Prostate gland (tissue), 2 donors: ENCODE results near the gene ATP2C2. TPM values are rescaled to one million over a fixed set of nuclear protein-coding genes. Genes with fewer than 3 reads are reported as not detected.
A peak's percentile ranks its signal among the peaks of the same experiment; 100 is the strongest.

Experiments used
- DNase-seq: peaks from one replicate; pipeline ENCODE4 v3.0.0-alpha.2; 2019; ENCODE audit warnings: low spot score
- H3K27ac ChIP-seq, 2 donors: fragments of 200-600 bp; sonication (generic); 2 replicates each; pipeline ENCODE4 v1.5.1; 2017 to 2019
- H3K27me3 ChIP-seq: fragments of 200-600 bp; sonication (generic); replicated peaks from 2 replicates; pipeline ENCODE4 v1.5.1; 2019; ENCODE audit not compliant: insufficient read depth
- H3K36me3 ChIP-seq, 2 donors: fragments of 200-600 bp; sonication (generic); 1 replicate in 1 of 2; 2 replicates in 1 of 2; pipeline versions ENCODE4 v1.5.1 to v1.8.1; 2017 to 2019
- H3K4me1 ChIP-seq: fragments of 200-600 bp; sonication (generic); replicated peaks from 2 replicates; pipeline ENCODE4 v1.5.1; 2019
- H3K4me3 ChIP-seq, 2 donors: fragments of 200-600 bp; sonication (generic); 2 replicates each; pipeline ENCODE4 v1.5.1; 2017 to 2019
- H3K9me3 ChIP-seq: fragments of 200-600 bp; sonication (generic); 2 replicates; pipeline ENCODE4 v1.5.1; 2017
- CTCF ChIP-seq, 4 experiments: fragments of 200-600 bp in 2 of 4; fragments of 450-650 bp in 2 of 4; sonication (generic) in 2 of 4; IDR thresholded peaks; 1 replicate in 3 of 4; 2 replicates in 1 of 4; pipeline ENCODE4 v1.5.1; 2016 to 2019; ENCODE audit warnings: antibody characterized with exemption in 4 of 4, mild to moderate bottlenecking in 2 of 4, moderate library complexity in 2 of 4
- POLR2A ChIP-seq: fragments of 450-650 bp; IDR thresholded peaks from one replicate; pipeline ENCODE4 v1.6.1; 2016; ENCODE audit warnings: antibody characterized with exemption, mild to moderate bottlenecking
- POLR2AphosphoS5 ChIP-seq: sonication (generic); formaldehyde crosslinking; IDR thresholded peaks from one replicate; pipeline ENCODE4 v1.6.1; 2017; ENCODE audit warnings: antibody characterized with exemption
- WGBS: methylation state at CpG from one replicate; pipeline ENCODE4 v1.1.5; 2018; 5-methylcytosine and 5-hydroxymethylcytosine counted together
- intact Hi-C: fragments of 100-400 bp; cut with DNase I; formaldehyde crosslinking; loops from one replicate; pipeline ENCODE4 v1.14.2; 2022
- total RNA-seq, 2 donors: library from RNA; depleted of rRNA; stranded (reverse); fragments of >200 nt; gene quantifications; one replicate each; pipeline ENCODE4 v1.1.0, GENCODE V29; 2016

ATP2C2 gene
- total RNA-seq, 2 donors from 2014 or later: 43.7 to 56.1 TPM

- Histone ChIP-seq H3K27me3 (no peaks in the 10 kb centered on the region), H3K4me3 (peak overlapping the region; percentile 45 to 46), H3K36me3 (no peaks in the 10 kb centered on the region), H3K27ac (peak overlapping the region; percentile 70 to 75), H3K4me1 (no peaks in the 10 kb centered on the region), H3K9me3 (no peaks in the 10 kb centered on the region)
- no peak for DNase-seq
- intact Hi-C loops: no loop called here
- TF ChIP-seq POLR2AphosphoS5: no peak
- no peak for TF ChIP-seq CTCF (IDR thresholded peaks at IDR 0.05)
- no peak for TF ChIP-seq POLR2A
- 44% methylated on average over 7 of the region's 7 CpGs for WGBS
Measured at GRCh38 chr16:84369105-84369504, 767 bp downstream of the ATP2C2 start.

DNA sequence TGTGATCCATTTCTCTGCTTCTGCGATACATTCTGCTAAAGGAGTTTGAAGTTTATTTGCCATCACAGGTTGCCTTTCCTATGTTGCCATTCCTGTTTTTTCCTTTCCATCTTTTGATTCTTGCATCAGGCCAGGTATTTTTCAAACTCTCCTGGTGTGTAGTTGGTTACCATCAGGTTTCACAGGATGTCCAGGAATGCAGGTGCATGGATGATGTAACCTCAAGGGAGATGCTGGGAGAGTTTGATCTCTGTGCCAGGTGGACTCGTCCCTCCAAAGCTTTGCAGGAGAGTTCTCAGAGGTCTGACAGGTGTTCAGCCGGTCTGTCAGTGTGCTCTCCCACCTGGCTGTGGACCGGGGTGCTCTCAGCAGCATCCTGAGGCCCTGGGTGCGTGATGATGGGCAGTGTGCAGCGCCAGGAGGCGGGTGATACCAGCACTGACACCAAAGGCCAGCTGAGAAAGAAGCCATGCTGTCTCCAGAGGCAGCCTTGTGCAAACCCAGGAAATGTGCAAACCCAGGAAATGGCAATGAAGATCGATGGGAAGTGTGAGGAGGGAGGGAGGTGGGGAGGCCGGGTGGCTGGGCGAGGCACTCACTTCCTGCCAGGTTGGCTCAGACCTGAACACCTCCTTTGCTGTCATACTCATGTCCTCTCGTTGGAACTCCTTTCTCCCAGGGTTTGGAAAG is 1.7 kb downstream of the ATP2C2 start:
- H3K9me3 ChIP-seq: no peaks in the 10 kb centered on the region
- WGBS: 46% methylated on average over 11 of the region's 11 CpGs
- no peaks in the 10 kb centered on the region for H3K36me3 ChIP-seq
- intact Hi-C loops: no loop called here
- no peak for DNase-seq
- peaks cover 2% of the 10 kb centered on the region for H3K4me1 ChIP-seq
- H3K27me3 ChIP-seq: no peaks in the 10 kb centered on the region
- H3K27ac ChIP-seq: peak overlapping the region; percentile 18 to 47
- no peak for TF ChIP-seq POLR2A
- no peak for TF ChIP-seq CTCF (IDR thresholded peaks at IDR 0.05)
- peak; percentile 23 for TF ChIP-seq POLR2AphosphoS5
- H3K4me3 ChIP-seq: no peak overlapping the region

DNA sequence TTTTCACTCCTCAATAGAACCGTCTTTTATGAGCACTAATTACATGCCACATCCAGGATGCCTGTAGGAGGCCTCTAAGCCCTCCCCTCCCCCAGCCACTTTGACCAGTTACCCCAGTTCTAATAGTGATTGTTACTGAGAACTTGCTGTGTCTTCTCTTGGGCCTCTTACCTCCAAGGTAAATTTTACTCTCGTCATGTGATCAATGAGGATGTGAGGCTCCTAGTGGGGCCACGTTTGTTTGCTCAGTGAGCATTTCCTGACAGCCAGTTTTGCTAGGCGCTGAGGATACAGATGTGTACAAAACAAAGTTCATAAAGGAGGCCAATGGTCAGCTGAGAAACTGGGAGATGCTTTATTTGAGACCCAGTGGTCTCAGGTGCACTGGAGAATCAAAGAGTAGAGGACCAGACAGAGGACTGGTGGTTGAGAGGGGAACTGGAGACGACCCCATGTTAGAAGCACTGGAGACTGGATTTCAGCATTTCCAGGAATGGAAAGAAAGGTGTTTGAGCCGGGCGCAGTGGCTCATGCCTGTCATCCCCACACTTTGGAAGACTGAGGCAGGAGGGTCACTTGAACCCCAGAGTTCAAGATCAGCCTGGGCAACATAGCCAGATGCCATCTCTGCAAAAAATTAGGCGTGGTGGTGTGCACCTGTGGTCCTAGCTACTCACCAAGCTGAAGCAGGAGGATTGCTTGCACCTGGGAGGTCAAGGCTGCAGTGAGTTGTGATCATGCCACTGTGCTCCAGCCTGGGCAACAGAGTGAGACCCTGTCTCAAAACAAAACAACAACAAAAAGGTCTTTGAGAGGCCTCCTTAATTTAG is 2.6 kb downstream of the ATP2C2 start:
- 75% methylated on average over 8 of the region's 8 CpGs for WGBS
- TF ChIP-seq POLR2A (no peak), POLR2AphosphoS5 (peak; percentile 45), CTCF (IDR thresholded peaks at IDR 0.05) (no peak)
- H3K36me3 ChIP-seq: no peaks in the 10 kb centered on the region
- H3K27ac ChIP-seq: peak overlapping the region in 1 of 2 donors; percentile 18
- no peak for DNase-seq
- peaks cover 2% of the 10 kb centered on the region for H3K4me1 ChIP-seq
- intact Hi-C loops: no loop called here
- no peaks in the 10 kb centered on the region for H3K9me3 ChIP-seq
- no peak overlapping the region for H3K4me3 ChIP-seq
- no peaks in the 10 kb centered on the region for H3K27me3 ChIP-seq

DNA sequence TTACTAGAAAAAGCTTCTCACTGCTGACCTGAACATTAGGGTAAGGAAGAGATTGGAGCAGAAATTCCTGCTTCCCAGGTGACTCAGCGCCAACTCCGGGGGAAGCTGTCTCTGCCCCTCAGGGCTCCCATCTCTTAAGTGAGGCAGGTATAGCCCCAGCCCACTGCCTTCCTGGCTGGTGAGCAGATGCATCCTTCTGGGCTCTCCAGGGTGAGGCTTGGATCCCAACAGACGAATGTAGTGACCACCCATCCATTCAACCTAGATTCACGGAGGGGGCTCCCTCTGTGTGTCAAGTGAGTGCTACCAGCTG is 3.2 kb downstream of the ATP2C2 start:
- no peaks in the 10 kb centered on the region for H3K36me3 ChIP-seq
- no peaks in the 10 kb centered on the region for H3K27me3 ChIP-seq
- intact Hi-C loops: no loop called here
- TF ChIP-seq CTCF (IDR thresholded peaks at IDR 0.05): no peak
- TF ChIP-seq POLR2AphosphoS5: no peak
- TF ChIP-seq POLR2A: no peak
- WGBS: 72% methylated on average over 4 of the region's 4 CpGs
- no peak for DNase-seq
- no peak overlapping the region for H3K27ac ChIP-seq
- H3K9me3 ChIP-seq: no peaks in the 10 kb centered on the region
- H3K4me3 ChIP-seq: no peak overlapping the region
- H3K4me1 ChIP-seq: peaks cover 2% of the 10 kb centered on the region
